T-helper 17 cell (primary cell): ENCODE measurements around the gene MTHFSD. TPM values are rescaled to one million over a fixed set of nuclear protein-coding genes. Genes with fewer than 3 reads are reported as not detected.

ENCODE experiments used
- ATAC-seq: fragments of 150-1000 bp; cut with Tn5 transposase; 2 replicates; pipeline ENCODE4 v1.10.0; 2021; ENCODE audit warnings: mild to moderate bottlenecking, moderate library complexity
- DNase-seq, 3 donors: peaks; one replicate each; pipeline versions ENCODE4 v3.0.0 to v3.0.0-alpha.2; 2020 to 2021
- H3K9me3 ChIP-seq: one replicate; pipeline ENCODE4 v1.7.0; 2013; ENCODE audit warnings: low read length, mild to moderate bottlenecking; ENCODE audit not compliant: control insufficient read depth, poor library complexity, severe bottlenecking
- H3K27ac Mint-ChIP-seq: one replicate; pipeline ENCODE4 v1.8.0; 2022; ENCODE audit warnings: mild to moderate bottlenecking, moderate library complexity, mixed read lengths
- H3K27me3 Mint-ChIP-seq: one replicate; pipeline ENCODE4 v1.8.0; 2022; ENCODE audit warnings: mixed read lengths
- H3K36me3 Mint-ChIP-seq: one replicate; pipeline ENCODE4 v1.8.0; 2022; ENCODE audit warnings: low read depth, mixed read lengths
- H3K4me1 Mint-ChIP-seq: one replicate; pipeline ENCODE4 v1.8.0; 2022; ENCODE audit warnings: mild to moderate bottlenecking, mixed read lengths
- H3K4me3 Mint-ChIP-seq: one replicate; pipeline ENCODE4 v1.8.0; 2022; ENCODE audit warnings: mild to moderate bottlenecking, moderate library complexity, mixed read lengths
- total RNA-seq, 4 donors: library from RNA in 2 of 4; stranded (reverse) in 2 of 4; gene quantifications; one replicate each; pipeline ENCODE4 v1.2.3 and lab custom pipeline; 2022 to 2026

Gene MTHFSD
- total RNA-seq, 2 donors from 2014 or later, result 10.8 to 13.1 TPM

GRCh38 chr16:86519649-86520316, 35.3 kb downstream of the MTHFSD start:
- peak; percentile 32 to 47 (median 44) for DNase-seq
- Mint-ChIP-seq H3K4me1 (peaks cover 4% of the 10 kb centered on the region), H3K27ac (peak overlapping the region; percentile 8), H3K36me3 (no peaks in the 10 kb centered on the region), H3K27me3 (peaks cover 78% of the 10 kb centered on the region), H3K4me3 (peak overlapping the region; percentile 73)
- no peaks in the 10 kb centered on the region for H3K9me3 ChIP-seq
- peak; percentile 80 for ATAC-seq

GRCh38 chr16:86519007-86519648, 35.9 kb downstream of the MTHFSD start:
- no peak for DNase-seq
- no peak for ATAC-seq
- Mint-ChIP-seq H3K4me1 (peaks cover 4% of the 10 kb centered on the region), H3K36me3 (no peaks in the 10 kb centered on the region), H3K4me3 (peak overlapping the region; percentile 73), H3K27ac (peak overlapping the region; percentile 53), H3K27me3 (peaks cover 84% of the 10 kb centered on the region)
- H3K9me3 ChIP-seq, result no peaks in the 10 kb centered on the region

DNA sequence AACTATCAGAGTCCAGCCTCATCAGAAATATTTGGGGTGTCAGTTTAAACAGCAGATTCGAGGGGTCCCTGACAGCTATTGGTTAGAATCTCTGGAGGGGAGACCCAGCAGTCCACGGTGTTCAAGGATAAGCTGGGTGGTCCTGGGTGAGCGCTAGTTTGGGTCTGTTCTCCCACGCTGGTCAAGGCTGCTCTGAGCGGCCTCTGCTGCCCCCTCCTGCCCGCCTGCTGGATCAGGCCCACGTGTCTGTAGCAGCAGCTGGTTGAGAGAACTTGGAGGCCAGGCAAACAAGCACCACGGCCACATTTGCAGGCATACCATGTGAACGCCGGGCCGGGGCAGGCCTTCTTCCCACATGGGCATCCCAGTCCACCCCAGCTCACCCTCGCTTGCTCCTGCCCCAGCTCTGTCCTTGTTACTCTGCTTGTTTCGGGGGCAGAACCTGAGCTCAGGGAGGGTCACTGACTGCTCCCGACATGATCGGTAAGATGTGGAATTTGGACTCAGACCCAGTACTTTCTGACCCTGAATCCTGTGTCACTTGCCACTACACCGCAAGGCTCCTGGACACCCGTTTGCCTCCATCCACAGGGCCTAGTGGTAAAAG, 37.3 kb downstream of the MTHFSD start:
- Mint-ChIP-seq H3K4me3 (no peak overlapping the region), H3K27me3 (peaks cover 92% of the 10 kb centered on the region), H3K4me1 (peaks cover 8% of the 10 kb centered on the region), H3K36me3 (no peaks in the 10 kb centered on the region), H3K27ac (no peak overlapping the region)
- ATAC-seq, result no peak
- DNase-seq, result no peak
- H3K9me3 ChIP-seq, result no peaks in the 10 kb centered on the region

DNA sequence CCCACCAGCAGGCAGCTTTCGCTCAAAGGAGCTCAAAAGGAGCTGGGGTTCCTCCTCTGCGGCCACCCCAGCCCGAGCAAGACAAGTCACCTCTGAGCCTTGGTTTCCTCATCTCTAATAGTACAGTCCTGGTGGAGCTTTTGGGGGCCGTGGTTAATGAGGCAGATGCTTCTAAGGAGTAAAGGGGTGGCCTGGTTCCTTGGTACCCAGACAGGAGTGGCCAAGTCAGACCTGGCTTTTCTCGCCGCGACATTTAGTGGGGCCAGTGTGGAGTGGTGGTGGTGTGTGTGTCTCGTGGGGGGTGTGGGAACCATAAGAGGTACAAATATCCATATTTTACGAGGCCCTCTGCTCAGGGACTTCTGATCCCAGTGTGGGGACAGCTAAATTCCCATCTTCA, 38.0 kb downstream of the MTHFSD start:
- Mint-ChIP-seq H3K4me1 (peaks cover 8% of the 10 kb centered on the region), H3K27ac (no peak overlapping the region), H3K27me3 (peaks cover 92% of the 10 kb centered on the region), H3K4me3 (no peak overlapping the region), H3K36me3 (no peaks in the 10 kb centered on the region)
- ATAC-seq, result no peak
- DNase-seq, result no peak
- H3K9me3 ChIP-seq, result no peaks in the 10 kb centered on the region

- Mint-ChIP-seq H3K36me3 (no peaks in the 10 kb centered on the region), H3K27me3 (peaks cover 93% of the 10 kb centered on the region), H3K4me3 (no peak overlapping the region), H3K27ac (no peak overlapping the region), H3K4me1 (peaks cover 10% of the 10 kb centered on the region)
- ATAC-seq (no peak), DNase-seq (no peak)
- H3K9me3 ChIP-seq, result no peaks in the 10 kb centered on the region
Measured at GRCh38 chr16:86516623-86517003, 38.4 kb downstream of the MTHFSD start.

DNA sequence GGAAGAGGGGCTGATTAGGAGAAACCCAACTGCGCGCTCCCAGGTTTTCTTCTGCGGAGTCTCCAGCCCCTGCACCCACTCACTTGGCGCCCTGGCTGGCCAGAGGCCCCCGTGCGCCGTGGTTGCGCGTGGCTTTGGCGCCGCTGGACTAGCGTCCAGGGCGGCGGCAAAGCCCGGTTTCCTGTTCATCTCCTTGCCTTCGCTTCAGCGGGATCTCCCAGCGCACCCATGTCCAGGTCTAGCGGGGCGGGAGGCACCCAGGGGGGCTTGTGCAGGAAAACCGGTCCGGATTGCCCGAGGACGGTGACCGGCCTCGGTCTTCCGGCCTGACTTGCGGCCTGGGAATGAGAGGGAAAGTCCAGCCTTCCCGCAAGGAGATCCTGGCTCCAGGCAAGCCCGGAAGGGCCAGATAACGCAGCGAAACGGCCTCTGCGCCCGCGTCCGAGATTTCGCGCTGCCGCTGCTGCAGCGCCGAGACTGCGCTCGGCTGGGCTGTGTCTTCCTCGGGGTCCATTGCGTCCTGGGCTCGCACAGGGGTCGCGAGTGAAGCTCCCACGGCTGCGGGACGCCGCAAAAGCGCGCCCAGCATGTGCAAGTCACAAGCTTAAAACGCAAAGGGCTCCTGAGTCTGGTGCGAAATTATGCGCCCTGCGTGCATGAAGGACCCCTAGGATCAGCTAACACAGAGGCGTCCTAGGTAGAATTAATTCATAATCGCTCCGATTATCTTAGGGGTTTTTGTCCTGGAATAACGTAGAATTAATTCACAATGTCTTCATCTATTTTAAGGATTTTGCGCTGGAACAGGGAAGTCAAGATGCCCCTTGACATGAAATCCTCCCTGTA, 39.0 kb downstream of the MTHFSD start:
- Mint-ChIP-seq H3K27ac (no peak overlapping the region), H3K4me1 (peaks cover 11% of the 10 kb centered on the region), H3K27me3 (peaks cover 91% of the 10 kb centered on the region), H3K36me3 (no peaks in the 10 kb centered on the region), H3K4me3 (no peak overlapping the region)
- ATAC-seq (no peak), DNase-seq (no peak)
- no peaks in the 10 kb centered on the region for H3K9me3 ChIP-seq

- ATAC-seq, result no peak
- no peaks in the 10 kb centered on the region for H3K9me3 ChIP-seq
- DNase-seq, result no peak
- H3K36me3 Mint-ChIP-seq, result no peaks in the 10 kb centered on the region
- H3K4me1 Mint-ChIP-seq, result peaks cover 14% of the 10 kb centered on the region
- H3K27ac Mint-ChIP-seq, result no peak overlapping the region
- no peak overlapping the region for H3K4me3 Mint-ChIP-seq
- H3K27me3 Mint-ChIP-seq, result peaks cover 84% of the 10 kb centered on the region
Measured at GRCh38 chr16:86515413-86515776, 39.6 kb downstream of the MTHFSD start.

DNA sequence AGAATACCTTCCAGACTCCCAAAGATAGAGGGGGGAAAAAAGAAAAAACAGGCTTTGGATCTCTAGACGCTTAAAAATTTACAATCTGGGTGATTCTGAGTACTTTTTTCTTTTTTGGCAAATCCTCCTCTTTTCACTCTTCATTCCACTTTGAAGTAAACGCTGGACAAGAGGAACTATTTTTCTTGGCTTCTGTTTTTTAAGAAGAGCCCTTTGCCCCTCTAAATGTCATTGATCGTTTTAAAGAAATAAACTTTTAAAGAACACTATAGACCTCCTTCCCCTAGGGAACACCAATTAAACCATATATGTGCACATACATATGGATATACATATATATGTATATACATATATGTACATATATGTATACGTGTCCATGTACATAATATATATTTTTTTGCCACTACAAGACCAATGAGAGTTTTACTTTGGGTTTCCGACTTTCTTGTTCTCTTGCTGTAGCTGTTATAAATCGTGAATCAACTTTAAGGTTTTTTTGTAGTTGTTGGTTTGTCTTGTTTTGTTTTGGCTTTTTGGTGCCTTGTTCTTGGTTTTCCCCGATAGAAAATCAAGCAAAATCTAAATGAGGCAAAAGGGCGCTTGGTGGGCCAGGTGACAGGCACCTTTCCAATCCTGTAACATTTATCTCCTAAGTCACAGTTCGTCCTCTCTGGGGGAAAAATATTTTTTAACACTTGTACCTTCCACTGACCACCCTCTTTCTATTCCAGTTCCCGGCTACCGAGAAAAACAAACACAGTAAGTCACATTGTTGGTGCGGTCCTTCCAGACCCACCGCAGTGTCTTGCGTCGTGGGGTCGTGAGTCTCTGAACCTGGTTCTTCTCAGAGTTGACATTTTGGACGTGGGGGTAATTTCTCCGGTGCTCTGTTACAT, 40.3 kb downstream of the MTHFSD start:
- ATAC-seq, result no peak
- no peak for DNase-seq
- Mint-ChIP-seq H3K27me3 (peaks cover 78% of the 10 kb centered on the region), H3K4me3 (no peak overlapping the region), H3K36me3 (no peaks in the 10 kb centered on the region), H3K27ac (no peak overlapping the region), H3K4me1 (peaks cover 13% of the 10 kb centered on the region)
- H3K9me3 ChIP-seq, result no peaks in the 10 kb centered on the region

- Mint-ChIP-seq H3K4me1 (peaks cover 14% of the 10 kb centered on the region), H3K4me3 (peak overlapping the region; percentile 45), H3K27ac (no peak overlapping the region), H3K36me3 (no peaks in the 10 kb centered on the region), H3K27me3 (peaks cover 74% of the 10 kb centered on the region)
- H3K9me3 ChIP-seq, result no peaks in the 10 kb centered on the region
- no peak for ATAC-seq
- no peak for DNase-seq
Measured at GRCh38 chr16:86513471-86514277, 41.4 kb downstream of the MTHFSD start.

- no peaks in the 10 kb centered on the region for H3K9me3 ChIP-seq
- Mint-ChIP-seq H3K36me3 (no peaks in the 10 kb centered on the region), H3K4me1 (peaks cover 15% of the 10 kb centered on the region), H3K4me3 (no peak overlapping the region), H3K27ac (no peak overlapping the region), H3K27me3 (peaks cover 68% of the 10 kb centered on the region)
- no peak for ATAC-seq
- DNase-seq, result no peak
Measured at GRCh38 chr16:86512860-86513470, 42.1 kb downstream of the MTHFSD start.

GRCh38 chr16:86512301-86512859, 42.7 kb downstream of the MTHFSD start:
- peaks cover 68% of the 10 kb centered on the region for H3K27me3 Mint-ChIP-seq
- no peak overlapping the region for H3K27ac Mint-ChIP-seq
- H3K4me3 Mint-ChIP-seq, result no peak overlapping the region
- peaks cover 20% of the 10 kb centered on the region for H3K4me1 Mint-ChIP-seq
- ATAC-seq, result no peak
- DNase-seq, result no peak
- H3K9me3 ChIP-seq, result no peaks in the 10 kb centered on the region
- H3K36me3 Mint-ChIP-seq, result no peaks in the 10 kb centered on the region
